Skeletal muscle cell (primary cell): ENCODE data around the gene PELI1.

ENCODE experiments used
- DNase-seq: peaks from one replicate; pipeline ENCODE4 v3.0.0-alpha.2; 2010; ENCODE audit warnings: low read depth
- H3K4me3 ChIP-seq: 2 replicates; pipeline ENCODE4 v1.5.1; 2011; ENCODE audit warnings: low read depth, mild to moderate bottlenecking, control low read depth, low read length, moderate library complexity

The PELI1 gene, protein sequence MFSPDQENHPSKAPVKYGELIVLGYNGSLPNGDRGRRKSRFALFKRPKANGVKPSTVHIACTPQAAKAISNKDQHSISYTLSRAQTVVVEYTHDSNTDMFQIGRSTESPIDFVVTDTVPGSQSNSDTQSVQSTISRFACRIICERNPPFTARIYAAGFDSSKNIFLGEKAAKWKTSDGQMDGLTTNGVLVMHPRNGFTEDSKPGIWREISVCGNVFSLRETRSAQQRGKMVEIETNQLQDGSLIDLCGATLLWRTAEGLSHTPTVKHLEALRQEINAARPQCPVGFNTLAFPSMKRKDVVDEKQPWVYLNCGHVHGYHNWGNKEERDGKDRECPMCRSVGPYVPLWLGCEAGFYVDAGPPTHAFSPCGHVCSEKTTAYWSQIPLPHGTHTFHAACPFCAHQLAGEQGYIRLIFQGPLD

GRCh38 chr2:64144057-64145013 is at the start of gene PELI1:
Gene PELI1, minus strand, starts transcription at chr2:64144420. Its CDS starts 36,110 bp downstream, at chr2:64108310.
- peak within 1 kb of the TSS; percentile 79 for H3K4me3 ChIP-seq
- DNase-seq: peak; percentile 92

DNA sequence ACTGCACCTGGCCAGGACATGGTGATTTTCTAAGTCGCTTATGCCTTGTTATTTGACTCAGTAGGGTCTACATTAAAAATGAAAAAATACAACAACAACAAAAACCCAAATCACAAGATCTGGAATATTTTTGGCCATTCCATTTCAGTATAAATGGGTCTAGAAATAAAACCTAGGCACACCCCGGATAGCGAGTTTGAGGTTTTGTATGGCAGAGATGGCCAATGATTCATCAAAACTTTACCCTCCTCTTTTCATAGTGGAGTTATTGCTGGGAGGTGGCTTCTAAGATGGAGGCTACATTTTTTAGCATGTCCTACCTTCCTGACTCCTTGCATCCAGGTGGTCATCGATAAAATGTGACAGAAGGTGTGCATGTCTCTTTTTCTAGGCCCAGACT is 49.3 kb upstream of the PELI1 start:
- H3K4me3 ChIP-seq: no peak overlapping the region
- no peak for DNase-seq

DNA sequence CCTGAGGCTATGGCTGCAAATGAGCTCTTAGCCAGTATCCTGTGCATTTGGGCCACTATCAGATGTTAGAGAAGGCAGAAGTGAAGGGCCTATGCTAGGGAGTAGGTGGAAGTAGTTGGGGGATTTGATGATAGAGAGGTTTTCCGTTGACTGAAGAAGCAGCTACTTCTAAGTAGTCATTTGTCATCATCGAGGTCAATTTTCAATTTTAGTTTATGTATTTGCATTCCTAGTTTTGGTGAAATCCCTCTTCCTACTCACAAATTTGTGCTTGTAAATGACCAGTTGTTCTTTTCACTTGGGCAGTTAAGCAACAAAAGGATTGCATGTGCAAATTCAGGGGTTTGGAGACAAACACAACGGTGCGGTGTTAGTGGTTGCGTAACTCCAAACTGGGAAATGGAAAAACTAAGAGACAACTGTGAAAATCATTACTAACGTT is 48.5 kb upstream of the PELI1 start:
- no peak overlapping the region for H3K4me3 ChIP-seq
- no peak for DNase-seq

DNA sequence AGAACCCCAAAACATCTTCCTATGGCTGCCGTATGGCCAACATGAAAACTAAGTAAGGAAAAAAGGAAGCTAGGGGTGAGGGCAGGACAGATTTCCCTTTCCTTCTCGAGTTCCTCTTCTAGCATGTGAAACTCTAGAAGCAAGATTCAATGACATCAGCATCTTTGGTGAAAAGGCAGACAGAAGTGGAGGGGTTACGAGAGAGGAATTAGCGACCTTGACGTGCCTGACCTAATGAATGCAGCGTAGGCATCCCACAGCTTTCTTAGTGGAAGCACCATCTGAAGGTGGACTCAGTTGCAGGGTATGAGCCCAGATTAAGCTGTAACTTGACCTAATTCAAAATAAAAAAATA is 47.9 kb upstream of the PELI1 start:
- no peak for DNase-seq
- no peak overlapping the region for H3K4me3 ChIP-seq

- H3K4me3 ChIP-seq: no peak overlapping the region
- DNase-seq: no peak
Measured at GRCh38 chr2:64189586-64189985, 45.4 kb upstream of the PELI1 start.

GRCh38 chr2:64189167-64189566 is 44.9 kb upstream of the PELI1 start:
- DNase-seq: no peak

GRCh38 chr2:64186699-64187605 is 42.7 kb upstream of the PELI1 start:
- H3K4me3 ChIP-seq: no peak overlapping the region
- DNase-seq: no peak

More at GRCh38 chr2:64189167-64189566, 44.9 kb upstream of the PELI1 start:
- H3K4me3 ChIP-seq: no peak overlapping the region

DNA sequence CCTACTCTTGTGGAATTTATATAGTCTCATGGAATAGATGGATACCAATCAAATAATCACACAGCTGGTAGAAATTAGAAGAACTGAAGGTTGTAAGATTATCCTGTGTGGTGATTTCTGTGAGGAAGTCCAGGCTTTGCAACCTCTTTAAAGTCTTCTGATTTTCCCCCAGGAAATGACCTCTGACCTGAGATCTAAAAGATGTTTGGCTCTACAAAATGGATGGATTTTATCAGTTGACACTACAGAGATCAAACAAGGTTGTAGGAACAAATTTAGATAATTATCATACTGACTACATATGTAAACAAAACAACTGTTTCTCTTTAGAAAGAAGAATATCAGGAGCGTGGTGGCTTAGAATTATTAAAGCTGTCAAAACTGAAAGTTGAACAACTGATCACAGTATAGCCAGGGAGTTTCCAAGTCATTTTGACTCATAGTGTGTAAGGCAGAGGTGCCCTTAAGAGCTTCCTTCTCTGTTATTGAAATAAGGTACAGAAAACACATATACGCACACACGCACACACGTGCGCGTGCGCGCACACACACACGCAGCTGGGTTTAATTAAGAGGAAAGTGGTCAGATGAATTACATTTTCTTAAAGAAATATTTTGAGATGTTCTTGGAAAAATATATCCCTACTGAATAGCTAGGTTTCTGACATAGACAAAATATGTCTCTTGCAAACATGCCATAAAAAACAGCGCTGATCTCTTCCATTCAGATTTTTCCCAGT is 35.5 kb upstream of the PELI1 start:
- DNase-seq: no peak
- H3K4me3 ChIP-seq: no peak overlapping the region

GRCh38 chr2:64177315-64177714 is 33.1 kb upstream of the PELI1 start:
- DNase-seq: no peak
- H3K4me3 ChIP-seq: no peak overlapping the region

- H3K4me3 ChIP-seq: no peak overlapping the region
- DNase-seq: no peak
Measured at GRCh38 chr2:64175419-64176197, 31.4 kb upstream of the PELI1 start.

- no peak for DNase-seq
- no peak overlapping the region for H3K4me3 ChIP-seq
Measured at GRCh38 chr2:64173156-64174135, 29.2 kb upstream of the PELI1 start.

GRCh38 chr2:64168756-64169155 is 24.5 kb upstream of the PELI1 start:
- DNase-seq: no peak

GRCh38 chr2:64168201-64168600 is 24.0 kb upstream of the PELI1 start:
- no peak for DNase-seq
- H3K4me3 ChIP-seq: no peak overlapping the region

More at GRCh38 chr2:64168756-64169155, 24.5 kb upstream of the PELI1 start:
- no peak overlapping the region for H3K4me3 ChIP-seq

GRCh38 chr2:64166637-64167420 is 22.6 kb upstream of the PELI1 start:
- no peak for DNase-seq
- H3K4me3 ChIP-seq: no peak overlapping the region

DNA sequence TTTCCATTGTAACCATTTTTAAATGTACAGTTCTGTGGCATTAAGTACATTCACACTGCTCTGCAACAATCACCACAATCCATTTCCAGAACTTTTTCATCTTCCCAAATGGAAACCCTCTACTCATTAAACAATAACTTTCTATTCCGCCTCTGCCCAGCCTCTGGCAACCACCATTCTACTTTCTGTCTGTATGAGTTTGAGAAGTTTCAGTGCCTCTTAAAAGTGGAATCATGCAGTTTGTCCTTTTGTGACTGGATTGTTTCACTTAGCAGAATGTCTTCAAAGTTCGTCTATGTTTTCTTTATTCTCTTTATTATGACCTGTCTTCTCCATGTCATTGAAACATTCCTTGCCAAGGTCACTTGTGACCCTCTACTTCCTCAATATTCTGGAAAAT is 22.0 kb upstream of the PELI1 start:
- H3K4me3 ChIP-seq: no peak overlapping the region
- DNase-seq: no peak

DNA sequence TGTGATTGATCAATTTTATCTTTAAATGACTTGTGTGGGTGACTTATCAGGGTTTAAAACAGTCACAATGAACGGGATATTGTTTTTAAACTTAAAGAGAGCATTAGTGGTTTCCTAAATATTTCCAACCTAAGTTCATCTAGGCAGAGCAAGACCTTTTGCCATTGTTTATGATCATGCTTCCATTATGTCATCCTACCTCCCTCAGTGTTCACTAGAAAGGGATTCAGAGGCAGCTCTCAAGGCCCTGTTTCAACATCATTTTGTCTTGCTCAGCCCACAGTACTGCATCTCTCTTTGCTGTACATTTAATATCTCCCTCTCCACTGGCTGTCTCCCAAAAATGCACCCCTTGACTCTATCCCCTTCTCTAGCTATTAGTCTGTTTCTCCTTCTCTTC is 21.5 kb upstream of the PELI1 start:
- H3K4me3 ChIP-seq: no peak overlapping the region
- peak; percentile 84 for DNase-seq
